Measurements from ENCODE around the gene LY6G6C. TPM values are rescaled to one million over a fixed set of nuclear protein-coding genes. Genes with fewer than 3 reads are reported as not detected.

Gene LY6G6C
- total RNA-seq, 1 experiment from 2014 or later = 0.22 TPM

DNA sequence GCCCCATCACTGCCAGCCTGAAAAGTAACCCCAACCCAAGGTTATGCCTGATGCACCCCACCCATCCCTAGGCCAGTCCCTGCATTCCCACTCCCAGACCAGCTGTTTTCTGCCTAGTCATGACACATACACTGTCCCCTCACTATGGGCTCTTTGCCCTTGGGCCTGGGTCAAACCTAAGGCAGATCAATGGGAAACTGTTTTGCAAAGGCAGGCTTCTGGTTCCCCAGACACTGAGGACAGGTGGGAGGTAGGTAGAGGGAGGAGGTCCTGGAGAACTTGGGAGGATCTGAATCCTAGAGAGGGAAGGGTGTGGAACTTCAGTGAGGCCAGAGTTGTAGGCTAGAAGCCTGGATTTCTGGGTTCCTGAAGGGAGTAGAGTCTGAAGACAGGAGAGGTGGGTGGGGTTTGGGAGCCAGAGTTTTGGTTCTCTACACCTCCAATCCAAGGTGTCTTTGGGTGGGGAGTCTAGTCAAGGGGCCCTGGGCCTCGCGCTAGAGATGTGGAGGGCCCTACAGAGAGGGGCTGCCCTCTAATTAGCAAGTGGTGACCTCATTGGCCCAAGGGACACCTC, 12.8 kb upstream of the LY6G6C start:
- CTCF ChIA-PET = no interaction called here

DNA sequence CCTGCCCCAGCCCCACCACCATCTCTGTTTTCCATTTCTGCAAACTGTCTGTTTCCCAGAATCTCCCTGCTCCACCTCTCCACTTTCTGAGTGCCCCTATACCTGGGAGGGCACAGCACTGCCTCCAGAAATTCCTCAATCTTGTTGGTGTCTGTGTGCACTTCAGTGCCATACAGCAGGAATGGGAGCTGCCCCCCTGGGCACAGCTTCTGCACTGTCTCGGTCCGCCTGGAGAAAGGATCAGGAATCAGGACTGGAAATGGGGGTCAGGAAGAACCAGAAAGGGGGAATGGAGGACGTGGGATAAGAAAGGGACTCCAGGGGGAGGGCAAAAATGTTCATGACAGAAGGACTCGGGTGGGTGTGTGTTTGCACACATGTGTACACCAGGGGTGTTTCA, 12.2 kb upstream of the LY6G6C start:
- no peak for DNase-seq
- Histone ChIP-seq H3K9me2 (replicated peaks; ENCODE audit: low read length) (no peaks in the 10 kb centered on the region), H3F3A (ENCODE audit: low read length, unreplicated experiment) (peaks cover 4% of the 10 kb centered on the region), H3K4me2 (ENCODE audit: low read length) (peak overlapping the region; percentile 85), H3K27me3 (ENCODE audit: low read length) (no peaks in the 10 kb centered on the region), H4K20me1 (ENCODE audit: low read length) (peaks cover 13% of the 10 kb centered on the region), H3K36me3 (ENCODE audit: low read depth, low read length) (peaks cover 35% of the 10 kb centered on the region), H3K9ac (ENCODE audit: low read length) (no peak overlapping the region), H3K4me1 (ENCODE audit: insufficient read depth, low read length) (peaks cover 35% of the 10 kb centered on the region), H3K79me2 (ENCODE audit: low read length) (peaks cover 41% of the 10 kb centered on the region), H3K27ac (ENCODE audit: low read length) (no peak overlapping the region), H3K9me3 (ENCODE audit: low read length) (no peaks in the 10 kb centered on the region), H2AFZ (ENCODE audit: low read length) (no peak overlapping the region), H3K4me3 (ENCODE audit: low read length) (peak overlapping the region; percentile 85)
- TF ChIP-seq EZH2phosphoT487 (IDR thresholded peaks at IDR 0.05; ENCODE audit: borderline replicate concordance, low read length) (no peak), EZH2 (IDR thresholded peaks at IDR 0.05; ENCODE audit: low read length, unreplicated experiment) (no peak)
- TF ChIP-seq, protein P1, sequence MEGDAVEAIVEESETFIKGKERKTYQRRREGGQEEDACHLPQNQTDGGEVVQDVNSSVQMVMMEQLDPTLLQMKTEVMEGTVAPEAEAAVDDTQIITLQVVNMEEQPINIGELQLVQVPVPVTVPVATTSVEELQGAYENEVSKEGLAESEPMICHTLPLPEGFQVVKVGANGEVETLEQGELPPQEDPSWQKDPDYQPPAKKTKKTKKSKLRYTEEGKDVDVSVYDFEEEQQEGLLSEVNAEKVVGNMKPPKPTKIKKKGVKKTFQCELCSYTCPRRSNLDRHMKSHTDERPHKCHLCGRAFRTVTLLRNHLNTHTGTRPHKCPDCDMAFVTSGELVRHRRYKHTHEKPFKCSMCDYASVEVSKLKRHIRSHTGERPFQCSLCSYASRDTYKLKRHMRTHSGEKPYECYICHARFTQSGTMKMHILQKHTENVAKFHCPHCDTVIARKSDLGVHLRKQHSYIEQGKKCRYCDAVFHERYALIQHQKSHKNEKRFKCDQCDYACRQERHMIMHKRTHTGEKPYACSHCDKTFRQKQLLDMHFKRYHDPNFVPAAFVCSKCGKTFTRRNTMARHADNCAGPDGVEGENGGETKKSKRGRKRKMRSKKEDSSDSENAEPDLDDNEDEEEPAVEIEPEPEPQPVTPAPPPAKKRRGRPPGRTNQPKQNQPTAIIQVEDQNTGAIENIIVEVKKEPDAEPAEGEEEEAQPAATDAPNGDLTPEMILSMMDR (conservative IDR thresholded peaks at IDR 0.05; ENCODE audit: low read depth, low read length) = no peak
- no peak for ATAC-seq
- ChIA-PET CTCF (no interaction called here), POLR2A (ENCODE audit: unreplicated experiment) (no interaction called here)
- intact Hi-C loops (cut with micrococcal nuclease) = no loop called here
- BruUV-seq (replicated peaks) = no TSS peak

More for the DNA sequence above, 12.8 kb upstream of the LY6G6C start:
- Histone ChIP-seq H3K9ac (ENCODE audit: low read length) (peak overlapping the region; percentile 91), H4K20me1 (ENCODE audit: low read length) (peaks cover 13% of the 10 kb centered on the region), H3K79me2 (ENCODE audit: low read length) (peaks cover 41% of the 10 kb centered on the region), H3K36me3 (ENCODE audit: low read depth, low read length) (peaks cover 35% of the 10 kb centered on the region), H3K27me3 (ENCODE audit: low read length) (no peaks in the 10 kb centered on the region), H3K4me1 (ENCODE audit: insufficient read depth, low read length) (peaks cover 40% of the 10 kb centered on the region), H3K4me2 (ENCODE audit: low read length) (peak overlapping the region; percentile 85), H3K4me3 (ENCODE audit: low read length) (peak overlapping the region; percentile 85), H3F3A (ENCODE audit: low read length, unreplicated experiment) (peaks cover 4% of the 10 kb centered on the region), H3K27ac (ENCODE audit: low read length) (peak overlapping the region; percentile 87), H2AFZ (ENCODE audit: low read length) (no peak overlapping the region), H3K9me3 (ENCODE audit: low read length) (no peaks in the 10 kb centered on the region), H3K9me2 (replicated peaks; ENCODE audit: low read length) (no peaks in the 10 kb centered on the region)
- TF ChIP-seq, protein P1 (conservative IDR thresholded peaks at IDR 0.05; ENCODE audit: low read depth, low read length) = no peak
- TF ChIP-seq EZH2 (IDR thresholded peaks at IDR 0.05; ENCODE audit: low read length, unreplicated experiment) = no peak
- TF ChIP-seq EZH2phosphoT487 (IDR thresholded peaks at IDR 0.05; ENCODE audit: borderline replicate concordance, low read length) = no peak
- BruUV-seq (replicated peaks) = no TSS peak
- intact Hi-C loops (cut with micrococcal nuclease) = no loop called here
- no peak for DNase-seq
- POLR2A ChIA-PET (ENCODE audit: unreplicated experiment) = no interaction called here
- no peak for ATAC-seq

DNA sequence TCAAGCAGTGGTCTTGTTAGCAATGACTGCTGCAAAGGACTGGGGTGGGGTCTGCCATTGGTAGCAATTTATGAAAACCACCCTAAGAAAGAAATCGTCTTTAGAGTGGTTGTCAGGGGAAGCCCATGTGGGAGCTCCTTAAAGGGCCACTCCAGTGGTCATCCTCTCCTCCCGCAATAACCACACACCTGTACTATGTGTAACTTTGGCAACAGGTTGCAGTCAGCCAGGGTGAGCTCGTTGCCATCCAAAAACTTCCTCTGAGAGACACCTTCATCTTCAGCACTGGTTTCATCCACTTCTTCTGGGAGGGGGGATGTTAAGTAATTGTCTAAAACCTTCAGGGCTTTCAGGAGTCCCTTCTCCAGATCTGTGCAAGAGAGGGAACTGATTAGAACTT, 10.5 kb upstream of the LY6G6C start:
- Histone ChIP-seq H3K4me2 (ENCODE audit: low read length) (no peak overlapping the region), H3K27ac (ENCODE audit: low read length) (no peak overlapping the region), H3K4me1 (ENCODE audit: insufficient read depth, low read length) (peaks cover 18% of the 10 kb centered on the region), H3K79me2 (ENCODE audit: low read length) (peaks cover 41% of the 10 kb centered on the region), H3K9me3 (ENCODE audit: low read length) (no peaks in the 10 kb centered on the region), H4K20me1 (ENCODE audit: low read length) (peaks cover 13% of the 10 kb centered on the region), H3K36me3 (ENCODE audit: low read depth, low read length) (peaks cover 35% of the 10 kb centered on the region), H3K9ac (ENCODE audit: low read length) (no peak overlapping the region), H3F3A (ENCODE audit: low read length, unreplicated experiment) (peaks cover 4% of the 10 kb centered on the region), H3K9me2 (replicated peaks; ENCODE audit: low read length) (no peaks in the 10 kb centered on the region), H2AFZ (ENCODE audit: low read length) (no peak overlapping the region), H3K27me3 (ENCODE audit: low read length) (no peaks in the 10 kb centered on the region), H3K4me3 (ENCODE audit: low read length) (no peak overlapping the region)
- ChIA-PET POLR2A (ENCODE audit: unreplicated experiment) (no interaction called here), CTCF (no interaction called here)
- no TSS peak for BruUV-seq (replicated peaks)
- ATAC-seq (no peak), DNase-seq (no peak)
- intact Hi-C loops (cut with micrococcal nuclease) = no loop called here
- TF ChIP-seq EZH2phosphoT487 (IDR thresholded peaks at IDR 0.05; ENCODE audit: borderline replicate concordance, low read length) (no peak), EZH2 (IDR thresholded peaks at IDR 0.05; ENCODE audit: low read length, unreplicated experiment) (no peak)
- TF ChIP-seq, protein P1 (conservative IDR thresholded peaks at IDR 0.05; ENCODE audit: low read depth, low read length) = no peak

Data from PC-3 (cell line).